Measurements from ENCODE around the gene DSTYK.

Gene DSTYK

DNA sequence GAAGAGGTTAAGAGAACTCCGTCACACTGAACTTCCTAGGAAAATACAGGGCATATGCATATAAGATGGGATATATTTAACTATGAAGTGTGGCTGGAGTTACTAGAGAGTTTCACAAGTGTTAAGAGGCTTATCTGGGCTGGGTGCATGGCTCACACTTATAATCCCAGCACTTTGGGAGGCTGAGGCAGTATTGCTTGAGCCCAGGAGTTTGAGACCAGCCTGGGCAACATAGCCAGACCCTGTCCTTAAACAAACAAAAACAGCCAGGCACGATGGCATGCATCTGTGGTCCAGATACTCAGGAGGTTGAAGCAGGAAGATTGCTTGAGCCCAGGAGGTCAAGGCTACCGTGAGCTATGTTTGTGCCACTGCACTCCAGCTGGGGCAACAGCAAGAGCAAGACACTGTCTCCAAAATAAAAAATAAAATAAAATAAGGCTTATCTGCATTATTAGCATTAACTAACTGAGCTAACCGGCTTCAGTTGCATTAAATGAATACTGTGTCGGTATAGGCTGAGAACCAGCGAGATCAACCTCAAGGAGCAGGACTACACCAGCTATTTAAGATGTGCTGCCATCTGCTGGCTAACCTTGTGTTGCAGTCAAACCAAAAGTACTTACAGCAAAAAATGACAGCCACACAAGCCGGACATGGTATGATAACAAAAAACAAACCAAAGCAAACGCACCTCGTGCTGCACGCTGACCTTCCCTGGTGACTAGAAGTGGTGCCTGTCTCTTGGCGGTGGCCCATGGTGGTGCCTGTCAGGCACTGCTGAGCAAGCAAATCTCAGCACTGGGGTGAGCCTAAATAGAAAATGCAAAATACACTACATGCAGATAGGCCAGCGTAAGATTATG, 70.0 kb downstream of the DSTYK start:
- peak; percentile 30 to 33 for DNase-seq (ENCODE audit: low read depth in 1 of 2, low spot score in 1 of 2)

DNA sequence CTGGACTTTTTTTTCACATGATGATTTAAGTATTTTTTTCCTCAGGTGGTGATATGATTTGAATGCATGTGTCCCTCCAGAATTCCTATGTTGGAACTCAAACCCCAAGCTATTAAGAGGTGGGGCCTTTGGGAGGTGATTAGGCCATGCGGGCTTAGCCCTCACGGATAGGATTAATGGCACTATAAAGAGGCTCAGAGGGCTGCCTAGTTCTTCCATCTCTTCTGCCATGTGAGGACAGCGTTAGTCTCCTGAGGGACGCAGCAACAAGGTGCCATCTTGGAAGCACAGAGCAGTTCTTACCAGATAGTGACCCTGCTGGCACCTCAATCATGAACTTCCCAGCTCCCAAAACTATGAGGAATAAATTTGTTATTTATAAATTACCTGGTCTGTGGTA, 71.4 kb downstream of the DSTYK start:
- DNase-seq (ENCODE audit: low read depth in 1 of 2, low spot score in 1 of 2) = no peak

DNA sequence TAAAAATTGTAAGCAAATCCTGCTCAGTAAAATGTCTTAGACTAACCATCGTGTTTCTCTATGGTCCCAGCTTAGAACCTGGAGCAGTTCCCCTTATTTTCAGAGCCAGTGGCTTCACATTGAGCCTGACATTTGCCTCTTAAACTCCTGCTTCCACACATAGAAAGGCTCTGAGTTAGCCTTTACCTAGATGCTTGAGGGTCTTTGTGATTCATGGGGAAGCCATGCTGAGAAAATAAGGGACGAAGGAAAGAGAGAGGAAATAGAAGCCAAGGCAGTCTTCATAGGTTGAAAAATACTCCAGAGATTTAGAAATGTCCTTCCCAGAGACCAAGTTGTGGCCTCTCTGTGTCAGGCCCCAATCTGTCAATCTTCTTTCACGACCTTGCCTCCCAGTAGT, 73.6 kb downstream of the DSTYK start:
- DNase-seq (ENCODE audit: low read depth in 1 of 2, low spot score in 1 of 2) = no peak

DNA sequence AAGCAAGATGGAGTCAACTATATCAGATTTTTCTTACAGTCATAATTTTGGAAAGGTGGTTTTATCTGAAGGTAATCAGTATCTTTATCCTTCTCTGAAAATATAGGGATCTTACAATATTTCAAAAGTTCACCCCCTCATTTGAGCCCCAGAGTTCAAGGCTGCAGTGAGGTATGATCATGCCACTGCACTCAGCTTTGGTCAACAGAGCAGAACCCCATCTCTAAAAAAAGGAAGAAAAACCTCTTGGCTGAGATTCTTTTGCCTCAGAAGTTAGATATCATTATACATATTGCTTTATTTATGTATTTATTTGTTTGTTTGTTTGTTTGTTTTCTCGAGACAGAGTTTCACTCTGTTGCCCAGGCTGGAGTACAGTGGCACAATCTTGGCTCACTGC, 78.2 kb downstream of the DSTYK start:
- DNase-seq (ENCODE audit: low read depth in 1 of 2, low spot score in 1 of 2) = no peak

DNA sequence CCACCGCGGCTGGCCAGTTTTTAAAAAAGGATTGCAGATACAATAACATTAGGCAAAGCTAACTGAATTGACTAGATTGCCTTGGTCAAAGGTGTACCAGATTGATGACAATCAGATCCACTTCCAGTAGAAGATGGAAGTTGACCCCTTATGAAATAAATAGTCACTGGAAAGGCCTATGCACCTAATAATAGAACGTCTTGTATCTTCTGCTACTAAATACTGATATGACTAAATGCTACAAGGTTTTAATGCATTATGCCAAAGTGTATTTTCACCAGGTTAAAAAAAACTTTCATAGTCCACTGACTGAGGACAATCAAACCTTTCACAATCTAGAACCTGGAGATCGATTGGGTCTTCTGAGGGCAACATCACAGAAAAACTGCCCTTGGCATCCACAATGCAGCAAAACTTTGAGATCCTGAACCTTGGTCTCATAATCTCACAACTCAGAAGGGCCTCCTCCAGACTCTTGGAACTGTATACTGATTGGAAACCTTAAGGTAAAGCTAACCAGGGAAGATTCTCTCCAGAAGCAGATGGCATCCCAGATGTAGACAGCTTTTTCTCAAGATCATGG, 82.0 kb downstream of the DSTYK start:
- no peak for DNase-seq (ENCODE audit: low read depth in 1 of 2, low spot score in 1 of 2)

DNA sequence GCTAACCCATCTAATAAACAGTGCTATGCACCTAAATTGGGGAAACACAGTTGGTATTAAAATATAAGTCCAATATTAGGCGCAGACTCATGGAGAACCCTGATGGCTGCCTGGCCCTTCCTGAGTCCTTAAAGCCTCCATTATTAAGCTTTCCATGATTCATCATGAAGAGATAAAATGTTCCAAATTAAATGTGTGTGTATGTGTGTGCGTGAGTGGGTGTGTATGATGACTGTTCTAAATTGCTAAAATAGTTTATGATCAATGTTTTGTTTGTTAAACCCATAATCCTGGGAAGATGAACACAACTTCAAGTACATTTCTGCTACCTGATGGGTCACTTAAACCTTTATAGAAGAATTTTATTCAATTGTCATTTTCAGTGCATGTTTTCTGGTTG, 83.5 kb downstream of the DSTYK start:
- DNase-seq (ENCODE audit: low read depth in 1 of 2, low spot score in 1 of 2) = no peak

DNA sequence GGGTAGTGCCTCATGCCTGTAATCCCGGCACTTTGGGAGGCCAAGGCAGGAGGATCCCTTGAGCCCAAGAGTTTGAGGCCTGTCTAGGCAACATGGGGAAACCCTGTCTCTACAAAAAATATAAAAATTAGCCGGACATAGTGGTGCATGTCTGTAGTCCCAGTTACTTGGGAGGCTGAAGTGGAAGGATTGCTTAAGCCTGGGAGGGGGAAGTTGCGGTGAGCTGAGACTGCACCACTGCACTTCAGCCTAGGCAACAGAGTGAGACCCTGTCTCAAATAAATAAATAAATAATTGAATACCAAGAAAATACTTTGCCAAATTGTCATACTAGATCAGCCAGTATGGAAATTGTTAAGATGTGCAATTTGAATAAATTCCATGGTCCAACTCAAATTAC, 83.9 kb downstream of the DSTYK start:
- no peak for DNase-seq (ENCODE audit: low read depth in 1 of 2, low spot score in 1 of 2)

DNA sequence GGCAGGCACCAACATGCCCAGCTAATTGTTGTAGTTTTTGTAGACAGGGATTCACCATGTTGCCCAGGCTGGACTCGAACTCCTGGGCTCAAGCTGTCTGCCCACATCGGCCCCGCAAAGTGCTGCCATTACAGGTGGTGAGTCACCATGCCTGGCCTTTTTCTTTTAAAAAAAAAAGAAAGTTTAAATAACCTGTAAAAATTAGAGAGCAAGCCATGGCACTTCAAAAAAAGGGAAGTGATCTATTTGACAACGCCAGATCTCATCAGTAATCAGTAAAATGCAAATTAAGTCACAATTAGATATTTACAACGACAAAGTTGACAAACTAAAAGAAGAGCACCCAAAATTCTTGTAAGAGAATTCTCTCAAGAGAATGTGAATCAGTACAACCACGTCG, 86.8 kb downstream of the DSTYK start:
- no peak for DNase-seq (ENCODE audit: low read depth in 1 of 2, low spot score in 1 of 2)

DNA sequence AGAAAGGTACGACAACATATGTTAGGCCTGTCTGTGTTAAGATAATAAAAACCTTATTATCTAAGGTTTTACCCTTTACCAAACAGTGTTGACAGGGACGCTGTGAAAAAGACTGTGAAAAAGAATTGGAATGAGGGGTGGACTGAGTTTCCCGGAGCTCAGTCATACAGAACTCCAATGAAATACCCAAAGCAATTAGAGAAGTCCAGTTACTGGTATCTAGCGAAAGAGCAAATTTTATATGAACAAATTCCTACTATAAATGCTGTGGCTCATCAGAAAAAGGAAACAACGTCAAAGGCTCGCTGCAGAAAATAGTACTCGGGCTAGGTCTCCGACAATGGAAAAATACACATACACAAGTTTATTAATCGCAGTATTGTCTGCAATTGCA, 89.0 kb downstream of the DSTYK start:
- DNase-seq (ENCODE audit: low read depth in 1 of 2, low spot score in 1 of 2) = no peak

DNA sequence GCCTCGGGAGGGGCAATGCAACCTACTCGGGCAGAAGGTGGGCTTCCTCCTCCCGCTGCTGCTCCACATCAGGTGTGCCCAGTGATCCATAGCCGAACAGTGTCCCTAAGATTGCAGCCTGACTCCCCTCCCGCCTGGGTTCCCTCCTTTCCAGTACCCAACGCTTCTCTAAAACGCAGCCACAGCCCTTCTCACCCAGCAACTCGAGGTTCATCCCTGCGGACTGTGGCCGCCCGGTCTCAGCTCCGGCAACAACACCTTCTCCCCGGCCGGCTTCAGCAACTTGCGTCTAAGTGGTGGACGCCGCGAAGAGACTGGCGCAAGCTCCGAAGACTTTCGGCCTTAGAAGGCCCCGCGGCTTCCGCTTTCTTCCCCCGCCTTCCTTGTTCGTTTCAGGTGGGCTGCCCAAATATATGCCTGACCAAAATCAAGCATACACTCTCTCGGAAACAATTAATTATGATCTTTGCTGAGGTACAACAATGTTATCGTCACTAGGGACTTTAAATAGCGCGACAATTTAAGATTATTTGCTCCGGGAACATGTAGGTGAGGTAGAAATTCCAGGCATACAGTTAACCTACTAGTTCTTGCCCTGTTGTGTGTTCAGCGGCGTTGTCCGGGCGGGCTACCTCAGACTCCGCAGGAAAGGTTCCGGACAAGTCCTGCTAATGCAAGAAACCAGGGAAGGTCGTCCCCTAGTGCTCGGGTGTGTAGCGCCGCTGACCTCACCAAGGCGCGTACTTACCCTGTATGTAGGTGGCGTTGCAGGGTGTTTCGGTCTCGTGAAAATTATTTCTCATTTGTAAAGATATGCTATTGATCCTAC, 89.6 kb downstream of the DSTYK start, which contains the start of gene RBBP5:
RBBP5 (minus strand) TSS at position 319 of the 829 bp plus-strand sequence; CDS start at position 214, 105 bp downstream.
- DNase-seq (ENCODE audit: low read depth in 1 of 2, low spot score in 1 of 2) = peak; percentile 91 to 92

DNA sequence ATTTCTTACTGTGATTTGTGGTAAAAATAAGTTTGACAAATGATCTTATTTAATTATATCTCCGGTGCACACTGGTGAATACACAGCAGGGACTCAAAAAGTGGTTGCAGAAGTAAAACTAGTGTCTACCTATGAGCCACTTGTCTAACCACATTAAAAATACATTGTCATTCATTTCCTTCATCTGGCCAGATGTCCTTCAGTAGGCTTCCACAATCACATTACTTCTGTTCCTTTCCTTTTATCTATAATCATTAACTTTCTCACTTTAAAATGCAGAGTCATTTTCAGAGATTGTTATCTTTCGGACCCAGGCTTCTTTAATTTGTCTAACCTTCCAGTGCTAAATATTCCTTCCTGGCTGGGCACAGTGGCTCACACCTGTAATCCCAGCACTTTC, 92.8 kb downstream of the DSTYK start:
- DNase-seq (ENCODE audit: low read depth in 1 of 2, low spot score in 1 of 2) = no peak

DNA sequence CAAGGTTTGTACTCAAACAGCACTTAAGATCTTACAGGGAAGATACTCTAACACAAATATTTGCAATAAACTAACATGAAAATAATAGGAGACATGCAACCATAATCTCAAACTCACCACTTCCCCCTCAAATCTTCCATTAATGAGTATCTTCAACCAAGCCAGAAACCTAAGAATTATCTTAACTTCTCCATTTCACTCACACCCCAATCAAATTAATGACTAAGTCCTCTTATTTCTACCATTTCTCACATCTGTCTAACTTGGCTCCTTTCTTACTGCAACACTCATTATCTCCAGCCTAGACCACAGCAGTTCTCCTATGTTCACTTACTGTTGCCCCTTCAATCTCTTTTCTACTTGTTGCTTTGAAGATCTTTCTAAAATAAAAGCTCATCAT, 100.1 kb downstream of the DSTYK start:
- DNase-seq (ENCODE audit: low read depth in 1 of 2, low spot score in 1 of 2) = no peak

DNA sequence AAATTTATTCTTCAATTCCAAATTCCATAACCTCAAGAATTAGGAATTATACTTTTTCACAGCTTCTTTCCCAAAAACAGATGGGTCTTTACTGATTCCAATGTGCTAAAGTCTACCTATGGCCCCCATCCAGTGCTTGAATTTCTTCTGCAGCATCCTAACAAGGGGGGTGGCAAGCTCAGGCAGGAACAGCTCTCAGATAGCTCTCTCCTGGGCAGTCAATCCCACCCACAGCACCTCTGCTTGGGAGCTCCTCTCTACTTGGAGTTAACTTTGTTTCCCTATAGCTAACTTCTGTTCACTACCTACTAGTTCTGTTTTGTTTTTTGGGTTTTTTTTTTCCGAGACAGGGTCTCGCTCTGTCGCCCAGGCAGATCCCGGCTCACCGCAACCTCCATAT, 101.8 kb downstream of the DSTYK start:
- DNase-seq (ENCODE audit: low read depth in 1 of 2, low spot score in 1 of 2) = no peak

DNA sequence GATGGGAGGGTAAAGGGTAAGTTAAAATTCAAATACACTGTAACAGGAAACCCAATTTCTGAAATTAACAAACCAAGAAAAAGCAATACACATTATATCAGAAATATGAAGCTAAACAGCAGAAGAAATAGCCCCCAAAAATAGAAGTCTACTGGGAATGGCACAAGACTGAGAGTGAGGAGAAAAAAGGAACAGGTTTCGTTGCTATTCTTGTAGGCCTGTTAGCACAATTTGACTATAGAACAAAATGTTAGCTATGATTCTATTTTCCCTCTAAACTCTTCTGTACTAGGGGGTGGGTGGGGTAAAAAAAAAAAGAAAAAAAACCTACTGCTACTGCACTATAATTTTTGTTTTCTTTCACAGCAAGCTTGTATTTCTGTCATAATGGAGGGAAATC, 102.2 kb downstream of the DSTYK start:
- DNase-seq (ENCODE audit: low read depth in 1 of 2, low spot score in 1 of 2) = no peak

DNA sequence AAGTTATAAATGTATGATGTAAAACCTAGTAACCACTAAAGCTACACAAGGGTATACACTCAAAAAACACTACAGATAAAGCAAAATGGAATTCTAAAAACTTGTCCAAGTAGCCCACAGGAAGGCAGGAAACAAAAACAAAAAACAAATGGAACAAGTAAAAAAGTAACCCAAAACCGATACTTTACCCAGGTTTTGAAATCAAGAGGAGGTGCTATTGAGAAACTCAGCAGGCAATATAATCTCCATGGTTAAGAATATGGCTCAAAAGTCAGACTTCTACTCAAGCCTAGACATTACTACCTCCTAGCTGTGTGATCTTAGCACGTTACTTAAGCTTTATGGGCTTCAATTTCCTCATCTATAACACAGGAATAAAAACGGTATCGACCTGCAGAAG, 103.0 kb downstream of the DSTYK start:
- DNase-seq (ENCODE audit: low read depth in 1 of 2, low spot score in 1 of 2) = no peak

DNA sequence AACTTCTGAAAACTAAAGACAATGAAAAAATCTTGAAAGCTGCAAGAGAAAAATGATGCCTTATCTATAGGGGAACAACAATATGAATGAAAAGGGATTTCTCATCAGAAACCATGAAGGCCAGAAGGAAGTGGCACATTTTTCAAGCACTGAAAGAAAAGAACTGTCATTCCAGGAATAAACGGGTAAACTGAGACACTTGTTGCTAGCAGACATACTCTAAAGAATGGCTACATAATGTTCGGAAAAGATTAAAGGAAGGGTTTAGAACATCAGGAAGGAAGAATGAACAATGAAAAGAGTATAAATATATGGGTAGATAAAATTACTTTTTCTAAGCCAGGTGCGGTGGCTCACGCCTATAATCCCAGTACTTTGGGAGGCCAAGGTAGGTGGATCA, 104.2 kb downstream of the DSTYK start:
- no peak for DNase-seq (ENCODE audit: low read depth in 1 of 2, low spot score in 1 of 2)

DNA sequence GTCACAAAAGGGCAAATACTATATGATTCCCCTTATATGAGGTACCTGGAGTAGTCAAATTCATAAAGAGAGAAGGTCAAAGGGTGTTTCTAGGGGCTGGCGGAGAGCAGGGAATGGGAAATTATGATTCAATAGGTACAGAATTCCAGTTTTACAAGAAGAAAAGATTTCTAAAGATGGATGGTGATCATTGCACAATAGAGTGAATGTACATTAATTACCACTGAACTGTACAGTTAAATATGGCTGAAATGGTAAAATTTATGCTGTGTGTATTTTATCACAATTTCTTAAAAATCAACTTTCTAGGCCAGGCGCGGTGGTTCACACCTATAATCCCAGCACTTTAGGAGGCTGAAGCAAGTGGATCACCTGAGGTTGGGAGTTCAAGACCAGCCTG, 109.1 kb downstream of the DSTYK start:
- no peak for DNase-seq (ENCODE audit: low read depth in 1 of 2, low spot score in 1 of 2)

DNA sequence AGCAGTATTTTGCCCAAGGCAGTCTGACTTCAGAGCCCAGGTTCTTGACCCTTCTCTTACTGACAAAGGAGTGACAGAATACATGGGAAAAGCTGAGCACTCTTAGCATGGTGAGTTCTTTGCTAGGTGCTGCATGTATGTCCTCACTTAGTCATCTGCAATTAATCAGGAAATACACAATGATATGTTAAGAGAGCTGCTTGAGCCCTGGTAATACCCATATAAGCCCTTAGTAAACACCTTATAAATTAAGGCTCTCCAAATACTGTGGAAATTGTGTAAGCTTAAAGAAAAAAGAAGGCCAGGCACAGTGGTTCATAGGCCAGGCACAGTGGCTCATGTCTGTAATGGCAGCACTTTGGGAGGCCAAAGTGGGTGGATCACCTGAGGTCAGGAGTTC, 113.3 kb downstream of the DSTYK start:
- no peak for DNase-seq (ENCODE audit: low read depth in 1 of 2, low spot score in 1 of 2)

DNA sequence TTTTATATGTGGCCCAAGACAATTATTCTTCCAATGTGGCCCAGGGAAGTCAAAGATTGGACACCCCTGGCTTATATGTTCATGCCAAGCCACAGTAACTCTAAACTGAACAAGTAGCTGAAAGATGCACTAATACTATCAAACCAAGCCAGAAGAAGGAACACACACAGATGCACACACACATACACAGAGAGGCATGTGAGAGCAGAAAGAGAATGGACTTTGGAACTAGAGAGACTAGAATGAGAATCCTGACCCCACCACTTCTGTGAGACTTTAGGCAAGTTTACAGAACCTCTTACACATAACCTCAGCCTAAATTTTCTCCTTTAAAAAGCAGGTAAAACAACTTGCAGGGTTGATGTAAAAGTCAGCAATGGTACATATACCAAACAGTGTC, 116.1 kb downstream of the DSTYK start:
- DNase-seq (ENCODE audit: low read depth in 1 of 2, low spot score in 1 of 2) = no peak
